ENCODE results near the gene PDGFB.

The PDGFB gene

GRCh38 chr22:39244496-39245129 is at the start of gene PDGFB:
Gene PDGFB, minus strand, starts transcription at chr22:39244982. Its CDS starts 1,019 bp downstream, at chr22:39243963.
- no peaks in the 10 kb centered on the region for H3K36me3 ChIP-seq (ENCODE audit: control insufficient read depth in 1 of 2, insufficient read depth in 2 of 2, low read length in 2 of 2)
- peak within 1 kb of the TSS; percentile 30 to 73 for H3K4me3 ChIP-seq (ENCODE audit: low read depth in 1 of 2, low read length in 2 of 2)
- peaks cover 21% of the 10 kb centered on the region for H3K27me3 ChIP-seq (ENCODE audit: low read depth, low read length)
- peaks cover 0 to 28% of the 10 kb centered on the region in 2 donors for H3K4me1 ChIP-seq (ENCODE audit: control insufficient read depth in 1 of 2, insufficient read depth in 2 of 2, low read length in 2 of 2)
- H3K9me3 ChIP-seq (ENCODE audit: control insufficient read depth in 1 of 2, low read length in 2 of 2) = no peaks in the 10 kb centered on the region
- H3K27ac ChIP-seq (ENCODE audit: low read length) = no peak within 1 kb of the TSS

GRCh38 chr22:39293766-39294368 is 49.1 kb upstream of the PDGFB start:
- peaks cover 0 to 29% of the 10 kb centered on the region in 2 donors for H3K4me1 ChIP-seq (ENCODE audit: control insufficient read depth in 1 of 2, insufficient read depth in 2 of 2, low read length in 2 of 2)

GRCh38 chr22:39292561-39293074 is 47.8 kb upstream of the PDGFB start:
- peaks cover 0 to 28% of the 10 kb centered on the region in 2 donors for H3K4me1 ChIP-seq (ENCODE audit: control insufficient read depth in 1 of 2, insufficient read depth in 2 of 2, low read length in 2 of 2)
- no peak overlapping the region for H3K4me3 ChIP-seq (ENCODE audit: low read depth in 1 of 2, low read length in 2 of 2)
- no peaks in the 10 kb centered on the region for H3K9me3 ChIP-seq (ENCODE audit: control insufficient read depth in 1 of 2, low read length in 2 of 2)
- no peaks in the 10 kb centered on the region for H3K27me3 ChIP-seq (ENCODE audit: low read depth, low read length)
- H3K27ac ChIP-seq (ENCODE audit: low read length) = peak overlapping the region; percentile 58
- H3K36me3 ChIP-seq (ENCODE audit: control insufficient read depth in 1 of 2, insufficient read depth in 2 of 2, low read length in 2 of 2) = no peaks in the 10 kb centered on the region

More at GRCh38 chr22:39293766-39294368, 49.1 kb upstream of the PDGFB start:
- Histone ChIP-seq H3K27me3 (ENCODE audit: low read depth, low read length) (no peaks in the 10 kb centered on the region), H3K36me3 (ENCODE audit: control insufficient read depth in 1 of 2, insufficient read depth in 2 of 2, low read length in 2 of 2) (no peaks in the 10 kb centered on the region), H3K4me3 (ENCODE audit: low read depth in 1 of 2, low read length in 2 of 2) (no peak overlapping the region), H3K27ac (ENCODE audit: low read length) (no peak overlapping the region), H3K9me3 (ENCODE audit: control insufficient read depth in 1 of 2, low read length in 2 of 2) (no peaks in the 10 kb centered on the region)

- peak overlapping the region; percentile 58 for H3K27ac ChIP-seq (ENCODE audit: low read length)
- no peaks in the 10 kb centered on the region for H3K36me3 ChIP-seq (ENCODE audit: control insufficient read depth in 1 of 2, insufficient read depth in 2 of 2, low read length in 2 of 2)
- peaks cover 0 to 23% of the 10 kb centered on the region in 2 donors for H3K4me1 ChIP-seq (ENCODE audit: control insufficient read depth in 1 of 2, insufficient read depth in 2 of 2, low read length in 2 of 2)
- no peaks in the 10 kb centered on the region for H3K9me3 ChIP-seq (ENCODE audit: control insufficient read depth in 1 of 2, low read length in 2 of 2)
- H3K27me3 ChIP-seq (ENCODE audit: low read depth, low read length) = no peaks in the 10 kb centered on the region
- H3K4me3 ChIP-seq (ENCODE audit: low read depth in 1 of 2, low read length in 2 of 2) = no peak overlapping the region
These were observed 47.3 kb upstream of the PDGFB start for GRCh38 chr22:39292031-39292462.

- Histone ChIP-seq H3K4me3 (ENCODE audit: low read depth in 1 of 2, low read length in 2 of 2) (no peak overlapping the region), H3K4me1 (ENCODE audit: control insufficient read depth in 1 of 2, insufficient read depth in 2 of 2, low read length in 2 of 2) (peaks cover 0 to 19% of the 10 kb centered on the region in 2 donors)
These were observed 46.7 kb upstream of the PDGFB start for GRCh38 chr22:39291523-39291922.

DNA sequence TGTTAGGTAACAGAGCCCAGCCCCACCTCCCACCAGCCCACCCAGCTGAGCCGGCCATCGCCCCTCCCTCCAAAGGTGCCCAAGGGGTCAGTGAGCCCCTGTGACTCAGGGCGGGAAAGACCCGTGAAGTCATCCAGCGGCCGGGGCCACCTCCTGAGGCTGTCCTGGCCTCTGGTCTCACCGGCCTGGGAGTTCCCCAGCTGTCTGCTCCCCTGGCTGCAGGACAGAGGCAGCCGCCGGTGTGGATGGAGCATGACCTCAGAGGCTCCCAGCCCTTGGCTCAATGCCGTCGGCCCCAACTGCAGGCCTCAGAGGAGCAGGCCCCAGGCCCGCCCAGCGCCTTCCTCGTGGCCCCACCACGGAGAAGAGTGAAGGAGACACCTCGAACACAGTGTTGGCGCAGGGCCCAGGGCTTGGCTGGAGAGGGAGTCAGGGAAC is 46.0 kb upstream of the PDGFB start:
- Histone ChIP-seq H3K36me3 (ENCODE audit: control insufficient read depth in 1 of 2, insufficient read depth in 2 of 2, low read length in 2 of 2) (no peaks in the 10 kb centered on the region), H3K4me3 (ENCODE audit: low read depth in 1 of 2, low read length in 2 of 2) (no peak overlapping the region), H3K9me3 (ENCODE audit: control insufficient read depth in 1 of 2, low read length in 2 of 2) (no peaks in the 10 kb centered on the region), H3K27me3 (ENCODE audit: low read depth, low read length) (no peaks in the 10 kb centered on the region), H3K4me1 (ENCODE audit: control insufficient read depth in 1 of 2, insufficient read depth in 2 of 2, low read length in 2 of 2) (peaks cover 0 to 19% of the 10 kb centered on the region in 2 donors), H3K27ac (ENCODE audit: low read length) (no peak overlapping the region)

More at GRCh38 chr22:39291523-39291922, 46.7 kb upstream of the PDGFB start:
- no peaks in the 10 kb centered on the region for H3K27me3 ChIP-seq (ENCODE audit: low read depth, low read length)
- H3K36me3 ChIP-seq (ENCODE audit: control insufficient read depth in 1 of 2, insufficient read depth in 2 of 2, low read length in 2 of 2) = no peaks in the 10 kb centered on the region
- no peaks in the 10 kb centered on the region for H3K9me3 ChIP-seq (ENCODE audit: control insufficient read depth in 1 of 2, low read length in 2 of 2)
- H3K27ac ChIP-seq (ENCODE audit: low read length) = no peak overlapping the region

GRCh38 chr22:39289975-39290720 is 45.4 kb upstream of the PDGFB start:
- H3K27ac ChIP-seq (ENCODE audit: low read length) = no peak overlapping the region
- H3K9me3 ChIP-seq (ENCODE audit: control insufficient read depth in 1 of 2, low read length in 2 of 2) = peaks cover under 1 to 2% of the 10 kb centered on the region in 2 donors
- H3K27me3 ChIP-seq (ENCODE audit: low read depth, low read length) = no peaks in the 10 kb centered on the region
- H3K4me1 ChIP-seq (ENCODE audit: control insufficient read depth in 1 of 2, insufficient read depth in 2 of 2, low read length in 2 of 2) = peaks cover 0 to 19% of the 10 kb centered on the region in 2 donors
- no peak overlapping the region for H3K4me3 ChIP-seq (ENCODE audit: low read depth in 1 of 2, low read length in 2 of 2)
- no peaks in the 10 kb centered on the region for H3K36me3 ChIP-seq (ENCODE audit: control insufficient read depth in 1 of 2, insufficient read depth in 2 of 2, low read length in 2 of 2)

DNA sequence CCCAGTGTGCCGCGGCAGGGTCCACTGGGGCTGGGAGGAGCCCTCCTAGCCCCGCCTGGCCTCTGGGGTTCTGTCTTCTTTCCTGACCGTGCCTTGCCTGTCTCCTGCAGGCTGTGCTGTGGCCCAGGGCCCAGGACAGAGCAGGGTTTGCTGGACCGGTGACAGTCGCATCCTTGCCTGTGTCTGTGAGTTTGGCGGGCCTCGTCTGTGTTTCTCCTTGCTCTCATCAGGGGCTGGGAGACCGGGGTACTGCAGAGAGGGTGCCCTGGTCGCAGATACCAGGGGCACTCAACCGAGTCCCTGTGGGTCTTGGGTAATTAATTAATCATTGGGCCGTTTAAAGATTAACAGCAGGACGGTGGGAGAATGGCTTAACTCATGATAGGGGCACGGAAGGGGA is 44.8 kb upstream of the PDGFB start:
- H3K4me1 ChIP-seq (ENCODE audit: control insufficient read depth in 1 of 2, insufficient read depth in 2 of 2, low read length in 2 of 2) = peaks cover 0 to 19% of the 10 kb centered on the region in 2 donors

DNA sequence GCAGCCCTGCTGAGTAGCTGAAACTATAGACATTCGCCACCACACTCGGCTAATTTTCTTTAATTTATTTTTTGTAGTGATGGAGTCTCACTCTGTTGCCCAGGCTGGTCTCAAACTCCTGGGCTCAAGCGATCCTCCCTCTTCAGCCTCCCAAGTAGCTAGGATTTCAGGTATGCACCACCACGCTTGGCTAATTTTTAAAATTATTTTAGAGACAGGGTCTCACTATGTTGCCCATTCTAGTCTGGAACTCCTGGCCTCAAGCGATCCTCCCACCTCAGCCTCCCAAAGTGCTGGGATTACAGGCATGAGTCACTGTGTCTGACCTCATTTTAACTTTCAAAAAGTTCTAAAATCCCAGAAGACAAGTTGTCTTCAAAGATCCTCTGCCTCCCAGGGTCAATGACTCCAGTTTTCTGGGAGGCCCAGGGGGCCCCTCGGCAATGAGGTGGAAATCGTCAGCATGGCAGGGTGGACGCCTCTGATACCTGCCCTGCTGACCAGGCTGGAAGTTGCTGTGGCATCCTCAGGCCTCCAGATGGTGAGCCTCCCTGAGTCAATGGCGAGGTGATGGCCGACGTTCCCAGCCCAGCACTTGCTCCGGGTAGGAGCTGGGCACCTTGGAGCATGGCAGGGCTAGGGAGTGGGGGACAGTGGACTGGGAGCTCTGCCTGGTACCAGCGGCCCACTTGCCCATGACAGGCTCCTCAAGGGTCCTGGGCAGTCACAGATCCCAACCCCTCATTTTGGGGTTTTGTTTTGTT is 43.5 kb upstream of the PDGFB start:
- H3K36me3 ChIP-seq (ENCODE audit: control insufficient read depth in 1 of 2, insufficient read depth in 2 of 2, low read length in 2 of 2) = no peaks in the 10 kb centered on the region
- H3K27me3 ChIP-seq (ENCODE audit: low read depth, low read length) = no peaks in the 10 kb centered on the region
- no peak overlapping the region for H3K4me3 ChIP-seq (ENCODE audit: low read depth in 1 of 2, low read length in 2 of 2)
- H3K27ac ChIP-seq (ENCODE audit: low read length) = no peak overlapping the region
- H3K9me3 ChIP-seq (ENCODE audit: control insufficient read depth in 1 of 2, low read length in 2 of 2) = peaks cover 5 to 7% of the 10 kb centered on the region in 2 donors
- H3K4me1 ChIP-seq (ENCODE audit: control insufficient read depth in 1 of 2, insufficient read depth in 2 of 2, low read length in 2 of 2) = peaks cover 0 to 19% of the 10 kb centered on the region in 2 donors

More for the DNA sequence above, 44.8 kb upstream of the PDGFB start:
- Histone ChIP-seq H3K36me3 (ENCODE audit: control insufficient read depth in 1 of 2, insufficient read depth in 2 of 2, low read length in 2 of 2) (no peaks in the 10 kb centered on the region), H3K27me3 (ENCODE audit: low read depth, low read length) (no peaks in the 10 kb centered on the region), H3K9me3 (ENCODE audit: control insufficient read depth in 1 of 2, low read length in 2 of 2) (peaks cover 5 to 7% of the 10 kb centered on the region in 2 donors), H3K4me3 (ENCODE audit: low read depth in 1 of 2, low read length in 2 of 2) (no peak overlapping the region), H3K27ac (ENCODE audit: low read length) (no peak overlapping the region)

- peaks cover 0 to 19% of the 10 kb centered on the region in 2 donors for H3K4me1 ChIP-seq (ENCODE audit: control insufficient read depth in 1 of 2, insufficient read depth in 2 of 2, low read length in 2 of 2)
- H3K9me3 ChIP-seq (ENCODE audit: control insufficient read depth in 1 of 2, low read length in 2 of 2) = peaks cover 5 to 7% of the 10 kb centered on the region in 2 donors
- H3K27ac ChIP-seq (ENCODE audit: low read length) = no peak overlapping the region
- H3K27me3 ChIP-seq (ENCODE audit: low read depth, low read length) = no peaks in the 10 kb centered on the region
- H3K4me3 ChIP-seq (ENCODE audit: low read depth in 1 of 2, low read length in 2 of 2) = no peak overlapping the region
- no peaks in the 10 kb centered on the region for H3K36me3 ChIP-seq (ENCODE audit: control insufficient read depth in 1 of 2, insufficient read depth in 2 of 2, low read length in 2 of 2)
These were observed 42.4 kb upstream of the PDGFB start for GRCh38 chr22:39287076-39287725.
